CD4-positive, alpha-beta T cell treated with Interleukin-2 at 100 ng/mL for 4 hours (primary cell): Measurements from ENCODE around the gene BRSK2.

Experiments
- DNase-seq: peaks from one replicate; pipeline ENCODE4 v3.0.0-alpha.2; 2020; ENCODE audit warnings: low spot score

Gene BRSK2

GRCh38 chr11:1438261-1438966 is 48.7 kb downstream of the BRSK2 start:
- no peak for DNase-seq

- DNase-seq, result no peak
Measured at GRCh38 chr11:1438967-1439330, 49.2 kb downstream of the BRSK2 start.

GRCh38 chr11:1439341-1439740 is 49.6 kb downstream of the BRSK2 start:
- DNase-seq, result no peak

GRCh38 chr11:1440066-1440465 is 50.3 kb downstream of the BRSK2 start:
- no peak for DNase-seq

GRCh38 chr11:1440496-1440895 is 50.8 kb downstream of the BRSK2 start:
- DNase-seq, result no peak

GRCh38 chr11:1442163-1442562 is 52.4 kb downstream of the BRSK2 start:
- no peak for DNase-seq

GRCh38 chr11:1442807-1443366 is 53.2 kb downstream of the BRSK2 start:
- DNase-seq, result no peak

GRCh38 chr11:1443737-1444136 is 54.0 kb downstream of the BRSK2 start:
- no peak for DNase-seq

GRCh38 chr11:1444321-1444720 is 54.6 kb downstream of the BRSK2 start:
- DNase-seq, result no peak

- DNase-seq, result no peak
Measured at GRCh38 chr11:1444823-1445422, 55.2 kb downstream of the BRSK2 start.

- DNase-seq, result no peak
Measured at GRCh38 chr11:1445741-1446445, 56.2 kb downstream of the BRSK2 start.

- no peak for DNase-seq
Measured at GRCh38 chr11:1446623-1447022, 56.9 kb downstream of the BRSK2 start.

- DNase-seq, result no peak
Measured at GRCh38 chr11:1447845-1448825, 58.4 kb downstream of the BRSK2 start.

GRCh38 chr11:1448882-1449281 is 59.1 kb downstream of the BRSK2 start:
- no peak for DNase-seq

GRCh38 chr11:1449490-1450243 is 59.9 kb downstream of the BRSK2 start:
- no peak for DNase-seq

- no peak for DNase-seq
Measured at GRCh38 chr11:1450344-1450875, 60.7 kb downstream of the BRSK2 start.

GRCh38 chr11:1450949-1451710 is 61.4 kb downstream of the BRSK2 start:
- DNase-seq, result no peak

- DNase-seq, result no peak
Measured at GRCh38 chr11:1451781-1452470, 62.2 kb downstream of the BRSK2 start.

GRCh38 chr11:1452744-1453143 is 63.0 kb downstream of the BRSK2 start:
- DNase-seq, result no peak
